Measurements from ENCODE around the gene CCDC159.

Gene CCDC159

GRCh38 chr19:11373166-11373884 is 27.0 kb downstream of the CCDC159 start:
- no peaks in the 10 kb centered on the region for H3K36me3 ChIP-seq (ENCODE audit: insufficient read depth, low read length)
- peak overlapping the region; percentile 90 for H3K4me3 ChIP-seq (ENCODE audit: low read length, poor library complexity, severe bottlenecking)
- H3K9me3 ChIP-seq (ENCODE audit: insufficient read depth, low read depth, low read length) = no peaks in the 10 kb centered on the region
- H3K4me2 ChIP-seq (ENCODE audit: low read depth, low read length, poor library complexity, severe bottlenecking) = peak overlapping the region; percentile 77
- H3K79me2 ChIP-seq (ENCODE audit: insufficient read depth, low read length) = peaks cover 20% of the 10 kb centered on the region; the same call in 1 of the 2 replicates
- TF ChIP-seq EZH2phosphoT487 (IDR thresholded peaks at IDR 0.05; ENCODE audit: borderline replicate concordance) (no peak), CTCF (conservative IDR thresholded peaks at IDR 0.05; ENCODE audit: low read length) (no peak)
- peaks cover 33% of the 10 kb centered on the region for H3K4me1 ChIP-seq (ENCODE audit: insufficient read depth, low read length, poor library complexity, severe bottlenecking)
- peak overlapping the region; percentile 93 for H3K9ac ChIP-seq (ENCODE audit: low read depth, low read length, poor library complexity, severe bottlenecking)
- H2AFZ ChIP-seq (ENCODE audit: low read length) = no peak overlapping the region
- no peaks in the 10 kb centered on the region for H3F3A ChIP-seq (ENCODE audit: low read depth)
- no peaks in the 10 kb centered on the region for H3K27me3 ChIP-seq (ENCODE audit: insufficient read depth, low read length, poor library complexity, severe bottlenecking)
- peaks cover 5% of the 10 kb centered on the region for H4K20me1 ChIP-seq (ENCODE audit: insufficient read depth, low read length, poor library complexity, severe bottlenecking)
- no peaks in the 10 kb centered on the region for H3K9me2 ChIP-seq (replicated peaks; ENCODE audit: low read depth, low read length)

- no peaks in the 10 kb centered on the region for H3K9me2 ChIP-seq (replicated peaks; ENCODE audit: low read depth, low read length)
- H3K4me3 ChIP-seq (ENCODE audit: low read length, poor library complexity, severe bottlenecking) = peak overlapping the region; percentile 90
- H3K9ac ChIP-seq (ENCODE audit: low read depth, low read length, poor library complexity, severe bottlenecking) = peak overlapping the region; percentile 93
- H3K27me3 ChIP-seq (ENCODE audit: insufficient read depth, low read length, poor library complexity, severe bottlenecking) = no peaks in the 10 kb centered on the region
- H2AFZ ChIP-seq (ENCODE audit: low read length) = no peak overlapping the region
- H3K4me1 ChIP-seq (ENCODE audit: insufficient read depth, low read length, poor library complexity, severe bottlenecking) = peaks cover 33% of the 10 kb centered on the region
- H3K79me2 ChIP-seq (ENCODE audit: insufficient read depth, low read length) = peaks cover 20% of the 10 kb centered on the region; the same call in 1 of the 2 replicates
- peak overlapping the region; percentile 77 for H3K4me2 ChIP-seq (ENCODE audit: low read depth, low read length, poor library complexity, severe bottlenecking)
- H4K20me1 ChIP-seq (ENCODE audit: insufficient read depth, low read length, poor library complexity, severe bottlenecking) = peaks cover 5% of the 10 kb centered on the region
- TF ChIP-seq EZH2phosphoT487 (IDR thresholded peaks at IDR 0.05; ENCODE audit: borderline replicate concordance) = no peak
- no peak for TF ChIP-seq CTCF (conservative IDR thresholded peaks at IDR 0.05; ENCODE audit: low read length)
- H3F3A ChIP-seq (ENCODE audit: low read depth) = no peaks in the 10 kb centered on the region
- no peaks in the 10 kb centered on the region for H3K36me3 ChIP-seq (ENCODE audit: insufficient read depth, low read length)
- H3K9me3 ChIP-seq (ENCODE audit: insufficient read depth, low read depth, low read length) = no peaks in the 10 kb centered on the region
Observed at GRCh38 chr19:11373885-11374432, 27.6 kb downstream of the CCDC159 start.

- H3K27me3 ChIP-seq (ENCODE audit: insufficient read depth, low read length, poor library complexity, severe bottlenecking) = no peaks in the 10 kb centered on the region
- peak within 1 kb of the TSS; percentile 92 for H3K4me2 ChIP-seq (ENCODE audit: low read depth, low read length, poor library complexity, severe bottlenecking)
- H3K9ac ChIP-seq (ENCODE audit: low read depth, low read length, poor library complexity, severe bottlenecking) = peak within 1 kb of the TSS; percentile 93
- H3K9me3 ChIP-seq (ENCODE audit: insufficient read depth, low read depth, low read length) = no peaks in the 10 kb centered on the region
- H3K4me1 ChIP-seq (ENCODE audit: insufficient read depth, low read length, poor library complexity, severe bottlenecking) = peaks cover 33% of the 10 kb centered on the region
- TF ChIP-seq CTCF (conservative IDR thresholded peaks at IDR 0.05; ENCODE audit: low read length) = no peak
- TF ChIP-seq EZH2phosphoT487 (IDR thresholded peaks at IDR 0.05; ENCODE audit: borderline replicate concordance) = no peak
- peak within 1 kb of the TSS; percentile 74 for H2AFZ ChIP-seq (ENCODE audit: low read length)
- H4K20me1 ChIP-seq (ENCODE audit: insufficient read depth, low read length, poor library complexity, severe bottlenecking) = peaks cover 5% of the 10 kb centered on the region
- peak within 1 kb of the TSS; percentile 90 for H3K4me3 ChIP-seq (ENCODE audit: low read length, poor library complexity, severe bottlenecking)
- no peaks in the 10 kb centered on the region for H3K9me2 ChIP-seq (replicated peaks; ENCODE audit: low read depth, low read length)
- H3K79me2 ChIP-seq (ENCODE audit: insufficient read depth, low read length) = peaks cover 20% of the 10 kb centered on the region; the same call in 1 of the 2 replicates
- no peaks in the 10 kb centered on the region for H3F3A ChIP-seq (ENCODE audit: low read depth)
- no peaks in the 10 kb centered on the region for H3K36me3 ChIP-seq (ENCODE audit: insufficient read depth, low read length)
Observed at GRCh38 chr19:11374433-11375142, 28.3 kb downstream of the CCDC159 start, which contains the start of gene SWSAP1. TSS of gene SWSAP1 (plus strand) at chr19:11374666. CDS start at chr19:11374681, 15 bp downstream.
